MCF 10A (cell line): ENCODE measurements around the gene PGBD5. TPM values are rescaled to one million over a fixed set of nuclear protein-coding genes. Genes with fewer than 3 reads are reported as not detected.
A peak's percentile ranks its signal among the peaks of the same experiment; 100 is the strongest.

Source experiments
- BruUV-seq: library from RNA; stranded (reverse); fragments of 400-500 nt; replicated peaks from 2 replicates; lab custom pipeline; 2021; lab: Mats Ljungman, UMichigan
- CTCF ChIA-PET: fragments of 300-600 bp; sonication (Branson Sonifier 250); formaldehyde crosslinking; extraction: SDS; loops from one replicate; lab custom pipeline; 2021; ENCODE audit warnings: antibody characterized with exemption, inconsistent platforms; lab: Yijun Ruan, JAX
- POLR2A ChIA-PET: fragments of 300-600, 350-650 bp; sonication (Branson Sonifier 250); formaldehyde crosslinking; extraction: SDS; loops from one replicate; lab custom pipeline; 2020; ENCODE audit warnings: antibody characterized with exemption, inconsistent platforms; lab: Yijun Ruan, JAX
- DNase-seq: peaks from one replicate; pipeline ENCODE4 v3.0.0-alpha.2; 2018; ENCODE audit not compliant: unreplicated experiment
- H3K27ac Mint-ChIP-seq: one replicate; pipeline ENCODE4 v1.8.0; 2022; ENCODE audit warnings: mild to moderate bottlenecking, low read depth, mixed read lengths; ENCODE audit not compliant: unreplicated experiment
- H3K27me3 Mint-ChIP-seq: one replicate; pipeline ENCODE4 v1.8.0; 2022; ENCODE audit warnings: mixed read lengths; ENCODE audit not compliant: insufficient read depth, unreplicated experiment
- H3K36me3 Mint-ChIP-seq: one replicate; pipeline ENCODE4 v1.8.0; 2022; ENCODE audit warnings: mild to moderate bottlenecking, moderate library complexity, mixed read lengths; ENCODE audit not compliant: insufficient read depth, unreplicated experiment
- H3K4me1 Mint-ChIP-seq: one replicate; pipeline ENCODE4 v1.8.0; 2022; ENCODE audit warnings: mixed read lengths; ENCODE audit not compliant: insufficient read depth, unreplicated experiment
- H3K4me3 Mint-ChIP-seq: one replicate; pipeline ENCODE4 v1.8.0; 2022; ENCODE audit warnings: mild to moderate bottlenecking, moderate library complexity, mixed read lengths; ENCODE audit not compliant: unreplicated experiment
- H3K9me3 Mint-ChIP-seq: one replicate; pipeline ENCODE4 v1.8.0; 2022; ENCODE audit warnings: mixed read lengths; ENCODE audit not compliant: unreplicated experiment
- intact Hi-C: fragments of 100-400 bp; cut with micrococcal nuclease; formaldehyde crosslinking; loops from 2 replicates; pipeline ENCODE4 v1.14.1; 2022
- total RNA-seq: library from RNA; stranded (reverse); gene quantifications from 2 replicates; pipeline ENCODE4 v1.2.3, GENCODE V29; 2022
- TF ChIP-seq, protein P1 (sequence below): fragments of 200-600 bp; IDR thresholded peaks from one replicate; pipeline ENCODE4 v1.8.0; 2022; ENCODE audit warnings: antibody characterized with exemption, mild to moderate bottlenecking; ENCODE audit not compliant: unreplicated experiment

The PGBD5 gene
- total RNA-seq, 1 experiment from 2014 or later, result 1.2 TPM

DNA sequence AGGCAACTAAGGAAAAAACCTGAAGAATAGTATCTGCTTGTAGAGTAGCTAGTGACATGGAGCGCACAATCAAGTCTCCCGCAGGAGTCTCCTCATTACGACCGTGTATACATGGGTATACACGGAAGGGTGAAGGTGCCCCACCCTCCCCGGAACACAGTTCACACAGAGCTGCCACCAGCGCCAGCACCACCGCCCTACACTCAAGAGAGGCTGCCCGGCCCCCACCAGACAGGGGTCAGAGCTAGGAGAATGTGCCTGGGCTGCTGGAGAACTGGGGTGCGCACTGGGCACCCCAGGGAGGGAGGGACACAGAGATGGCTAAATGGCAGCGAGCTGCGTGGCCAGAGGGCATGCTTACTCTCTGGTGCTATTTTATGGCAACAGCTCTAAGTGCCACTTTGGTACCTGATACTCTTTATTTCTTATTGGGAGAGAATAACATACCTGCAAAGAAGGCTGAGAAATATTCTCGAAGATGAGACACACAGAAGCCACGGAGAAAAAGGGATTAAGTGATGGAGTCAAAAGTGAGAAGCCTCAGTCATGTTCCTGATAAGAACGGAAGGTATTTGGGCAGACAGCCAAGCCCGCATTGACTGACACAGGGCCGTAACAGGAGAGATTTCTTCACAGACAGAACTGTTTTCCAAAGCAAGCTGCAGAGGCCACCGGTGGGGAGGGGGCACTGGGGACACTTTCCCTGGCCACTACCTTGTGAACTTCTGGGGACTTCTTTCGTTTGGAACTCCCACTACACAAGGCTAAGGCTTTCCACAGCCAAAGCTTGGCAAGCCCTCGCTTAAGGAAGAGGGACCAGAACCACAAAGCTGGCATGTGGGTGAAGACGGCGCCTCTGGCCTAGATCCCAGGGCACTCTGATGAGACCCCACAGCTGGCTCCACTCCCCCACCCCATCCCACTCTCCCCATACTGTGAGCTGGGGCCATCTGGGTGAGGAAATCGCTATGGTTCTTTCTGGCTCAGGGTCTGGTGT is 108.0 kb downstream of the PGBD5 start:
- TF ChIP-seq, protein P1, sequence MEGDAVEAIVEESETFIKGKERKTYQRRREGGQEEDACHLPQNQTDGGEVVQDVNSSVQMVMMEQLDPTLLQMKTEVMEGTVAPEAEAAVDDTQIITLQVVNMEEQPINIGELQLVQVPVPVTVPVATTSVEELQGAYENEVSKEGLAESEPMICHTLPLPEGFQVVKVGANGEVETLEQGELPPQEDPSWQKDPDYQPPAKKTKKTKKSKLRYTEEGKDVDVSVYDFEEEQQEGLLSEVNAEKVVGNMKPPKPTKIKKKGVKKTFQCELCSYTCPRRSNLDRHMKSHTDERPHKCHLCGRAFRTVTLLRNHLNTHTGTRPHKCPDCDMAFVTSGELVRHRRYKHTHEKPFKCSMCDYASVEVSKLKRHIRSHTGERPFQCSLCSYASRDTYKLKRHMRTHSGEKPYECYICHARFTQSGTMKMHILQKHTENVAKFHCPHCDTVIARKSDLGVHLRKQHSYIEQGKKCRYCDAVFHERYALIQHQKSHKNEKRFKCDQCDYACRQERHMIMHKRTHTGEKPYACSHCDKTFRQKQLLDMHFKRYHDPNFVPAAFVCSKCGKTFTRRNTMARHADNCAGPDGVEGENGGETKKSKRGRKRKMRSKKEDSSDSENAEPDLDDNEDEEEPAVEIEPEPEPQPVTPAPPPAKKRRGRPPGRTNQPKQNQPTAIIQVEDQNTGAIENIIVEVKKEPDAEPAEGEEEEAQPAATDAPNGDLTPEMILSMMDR, result no peak
- Mint-ChIP-seq H3K27ac (no peak overlapping the region), H3K9me3 (no peaks in the 10 kb centered on the region), H3K27me3 (peaks cover 15% of the 10 kb centered on the region), H3K36me3 (no peaks in the 10 kb centered on the region), H3K4me3 (no peak overlapping the region), H3K4me1 (no peaks in the 10 kb centered on the region)
- ChIA-PET CTCF (interaction anchor here (0.6 to 1.4 kb wide), 3 partner anchors 197 to 657 kb away, joined by 4 to 7 read pairs (median 4); no protein-coding TSS in a partner anchor), POLR2A (interaction anchor here (0.6 kb wide), 2 partner anchors 250 to 252 kb away, joined by 3 read pairs; no protein-coding TSS in a partner anchor)
- intact Hi-C loops, result loop anchor here (10.0 kb wide), 1 partner anchor 433 kb away; no protein-coding TSS in a partner anchor
- no TSS peak for BruUV-seq
- DNase-seq, result peak; percentile 73

DNA sequence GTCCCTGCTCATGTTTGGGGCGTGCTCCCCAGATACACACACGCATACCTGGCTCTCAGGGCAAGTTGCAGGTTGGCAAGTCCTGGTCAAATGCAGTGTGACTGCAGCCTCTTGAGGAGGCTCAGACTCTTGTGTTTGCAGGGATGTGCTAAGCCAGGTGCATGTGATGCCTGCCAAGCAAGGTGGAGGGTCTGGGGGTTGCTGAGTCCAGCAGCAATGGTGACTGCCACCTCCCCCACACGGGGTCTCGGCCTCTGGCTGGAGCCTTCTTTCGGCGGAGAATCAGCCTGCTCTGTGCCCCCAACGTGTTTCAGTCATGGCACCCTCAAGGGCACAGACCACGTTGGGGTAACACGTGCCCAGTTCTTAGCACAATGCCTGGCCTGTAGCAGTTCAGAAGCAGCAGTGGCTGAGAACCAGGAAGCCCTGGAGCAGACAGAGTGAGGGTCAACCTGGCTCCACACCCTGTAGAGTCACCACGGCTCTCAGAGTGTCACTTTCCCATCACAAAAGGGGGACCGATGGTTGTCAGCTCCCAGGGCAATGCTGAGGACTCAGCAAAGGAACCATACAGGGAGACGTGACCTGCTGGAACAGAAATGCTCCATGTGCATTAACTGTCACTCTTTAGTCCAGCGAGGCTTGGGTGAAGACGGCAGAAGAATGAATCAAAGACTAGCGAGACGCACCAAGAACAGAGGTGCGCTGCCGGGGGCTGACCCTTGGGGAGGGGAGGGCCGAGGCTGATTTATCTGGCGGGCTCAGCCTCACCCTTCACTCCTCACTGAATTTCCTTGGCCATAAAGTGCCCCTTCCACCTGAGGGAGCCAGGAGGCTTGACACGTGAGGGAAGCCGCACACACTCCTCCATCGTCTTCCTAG is 109.0 kb downstream of the PGBD5 start:
- Mint-ChIP-seq H3K27me3 (peaks cover 15% of the 10 kb centered on the region), H3K36me3 (no peaks in the 10 kb centered on the region), H3K4me3 (no peak overlapping the region), H3K9me3 (no peaks in the 10 kb centered on the region), H3K27ac (no peak overlapping the region), H3K4me1 (no peaks in the 10 kb centered on the region)
- BruUV-seq, result no TSS peak
- no peak for DNase-seq
- intact Hi-C loops, result loop anchor here (10.0 kb wide), 1 partner anchor 432 kb away; no protein-coding TSS in a partner anchor
- TF ChIP-seq, protein P1, result no peak
- CTCF ChIA-PET, result interaction anchor here (1.4 kb wide), 1 partner anchor 656 kb away, joined by 7 read pairs; no protein-coding TSS in a partner anchor
- POLR2A ChIA-PET, result interaction anchor here (0.6 kb wide), 1 partner anchor 251 kb away, joined by 3 read pairs; no protein-coding TSS in a partner anchor

DNA sequence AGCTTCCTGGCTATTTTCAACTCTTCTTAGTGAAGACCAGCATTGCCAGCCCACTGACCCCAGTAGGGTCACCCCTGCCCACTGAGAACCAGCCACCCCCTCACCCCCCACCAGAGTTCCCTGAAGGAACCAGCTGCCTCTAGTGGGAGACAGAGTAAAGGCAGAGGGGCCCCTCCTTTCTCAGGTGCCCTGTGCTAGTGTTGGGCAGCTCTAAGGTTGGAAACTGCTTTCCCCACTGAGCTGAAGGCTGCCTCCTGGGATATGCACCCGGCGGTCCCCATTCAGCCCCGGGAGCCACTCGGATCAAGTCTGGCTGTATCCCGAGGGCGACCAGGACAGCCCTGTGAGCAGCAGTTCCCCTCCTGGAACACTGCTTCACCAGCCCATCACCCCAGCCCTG is 111.0 kb downstream of the PGBD5 start:
- DNase-seq, result no peak
- peaks cover 16% of the 10 kb centered on the region for H3K4me1 Mint-ChIP-seq
- BruUV-seq, result no TSS peak
- ChIA-PET POLR2A (no interaction called here), CTCF (interaction anchor here (0.6 to 8.8 kb wide), 4 partner anchors 10 to 656 kb away, joined by 3 to 145 read pairs (median 4); no protein-coding TSS in a partner anchor)
- intact Hi-C loops, result loop anchor here (10.0 kb wide), 1 partner anchor 430 kb away; no protein-coding TSS in a partner anchor
- no peaks in the 10 kb centered on the region for H3K9me3 Mint-ChIP-seq
- no peak overlapping the region for H3K27ac Mint-ChIP-seq
- H3K4me3 Mint-ChIP-seq, result no peak overlapping the region
- TF ChIP-seq, protein P1, result peak; percentile 8
- peaks cover 15% of the 10 kb centered on the region for H3K27me3 Mint-ChIP-seq
- H3K36me3 Mint-ChIP-seq, result no peaks in the 10 kb centered on the region
